NCI-H2196 treated with DMSO at 0.1 percent for 48 hours (cell line): ENCODE measurements around the gene LRMDA.

ENCODE experiments used
- DNase-seq: peaks from one replicate; lab custom pipeline; 2025; ENCODE audit not compliant: unreplicated experiment; lab: John Stamatoyannopoulos, UW

The LRMDA gene

DNA sequence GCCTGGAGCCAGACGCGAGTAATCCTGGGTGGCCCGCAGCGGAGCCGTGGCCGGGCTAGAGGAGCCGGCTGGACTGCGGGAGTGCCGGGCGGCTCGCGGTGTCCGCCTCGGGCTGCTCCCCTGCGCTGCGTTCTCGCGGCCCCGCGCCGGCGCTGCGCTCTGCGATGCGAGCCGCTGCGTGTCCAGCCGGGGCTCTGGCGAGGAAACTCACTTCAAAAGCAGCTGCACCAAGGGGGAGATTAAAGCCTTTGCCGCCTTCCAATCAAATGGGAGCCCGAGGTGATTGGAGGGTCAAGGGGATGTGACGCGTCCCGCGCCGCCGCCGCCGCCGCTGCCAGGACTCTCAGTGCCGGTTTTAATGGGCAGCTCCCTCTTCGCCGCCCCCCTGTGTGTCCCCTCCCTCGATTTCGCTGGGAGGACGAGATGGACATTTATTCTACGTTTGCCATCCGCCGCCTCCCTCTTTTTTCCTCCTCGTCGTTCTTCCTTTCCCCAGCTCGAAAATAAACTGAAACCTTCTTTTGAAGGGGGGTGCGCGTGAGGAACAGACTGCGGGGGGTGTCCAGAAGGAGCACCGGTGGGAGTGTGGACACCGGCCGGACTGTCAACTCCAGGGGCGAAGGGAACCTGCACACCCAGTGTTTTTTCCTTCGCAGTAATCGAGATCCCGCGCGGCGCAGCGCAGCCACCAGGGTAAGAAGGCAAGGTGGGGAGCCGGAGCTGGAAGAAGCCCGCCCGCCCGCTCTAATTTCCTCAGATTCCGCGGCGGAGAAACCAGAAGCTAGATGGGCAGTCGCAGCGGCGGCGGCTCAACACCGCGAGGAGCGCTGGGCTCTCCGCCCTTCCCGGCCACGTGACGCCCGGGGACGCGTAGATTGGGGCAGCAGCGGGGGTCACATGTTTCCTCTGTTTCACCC is 29.6 kb upstream of the LRMDA start, which contains the start of gene ZNF503:
TSS of gene ZNF503 (minus strand) at position 196 of the 917 bp plus-strand sequence. CDS start 345 bp downstream, outside the sequence.
- peak; percentile 97 for DNase-seq

DNA sequence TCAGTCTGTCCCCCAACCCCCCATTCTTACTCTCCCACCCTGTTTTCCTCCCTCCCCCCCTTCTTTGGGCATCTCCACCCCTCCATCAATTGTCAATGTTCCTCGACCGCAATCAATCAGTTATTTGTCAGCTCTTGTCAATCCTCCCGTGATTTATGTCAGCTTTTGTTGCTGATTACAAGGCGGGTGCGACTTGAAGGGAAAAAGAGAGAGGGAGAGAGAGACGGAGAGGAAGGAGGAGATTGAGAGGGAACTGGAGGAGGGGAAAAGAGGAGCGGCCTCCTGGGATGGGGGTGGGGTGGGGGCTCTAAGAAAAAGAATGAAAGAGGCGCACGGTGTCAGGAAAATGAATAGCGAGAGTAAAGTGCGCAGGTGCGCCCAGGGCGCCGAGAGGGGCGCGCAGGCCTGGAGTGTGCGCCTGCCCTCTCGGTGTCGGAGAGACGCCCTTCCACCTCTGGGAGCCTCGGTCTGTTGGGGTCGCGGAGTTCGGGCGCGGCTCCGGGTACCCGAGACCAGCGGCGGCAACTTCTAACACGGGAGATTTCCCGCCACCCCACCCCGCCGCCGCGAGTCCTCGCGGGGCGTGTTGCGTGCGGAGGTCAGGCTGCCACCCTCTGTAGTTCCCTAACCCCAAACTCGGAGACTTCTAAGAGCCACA is 28.8 kb upstream of the LRMDA start:
- peak; percentile 71 for DNase-seq

DNA sequence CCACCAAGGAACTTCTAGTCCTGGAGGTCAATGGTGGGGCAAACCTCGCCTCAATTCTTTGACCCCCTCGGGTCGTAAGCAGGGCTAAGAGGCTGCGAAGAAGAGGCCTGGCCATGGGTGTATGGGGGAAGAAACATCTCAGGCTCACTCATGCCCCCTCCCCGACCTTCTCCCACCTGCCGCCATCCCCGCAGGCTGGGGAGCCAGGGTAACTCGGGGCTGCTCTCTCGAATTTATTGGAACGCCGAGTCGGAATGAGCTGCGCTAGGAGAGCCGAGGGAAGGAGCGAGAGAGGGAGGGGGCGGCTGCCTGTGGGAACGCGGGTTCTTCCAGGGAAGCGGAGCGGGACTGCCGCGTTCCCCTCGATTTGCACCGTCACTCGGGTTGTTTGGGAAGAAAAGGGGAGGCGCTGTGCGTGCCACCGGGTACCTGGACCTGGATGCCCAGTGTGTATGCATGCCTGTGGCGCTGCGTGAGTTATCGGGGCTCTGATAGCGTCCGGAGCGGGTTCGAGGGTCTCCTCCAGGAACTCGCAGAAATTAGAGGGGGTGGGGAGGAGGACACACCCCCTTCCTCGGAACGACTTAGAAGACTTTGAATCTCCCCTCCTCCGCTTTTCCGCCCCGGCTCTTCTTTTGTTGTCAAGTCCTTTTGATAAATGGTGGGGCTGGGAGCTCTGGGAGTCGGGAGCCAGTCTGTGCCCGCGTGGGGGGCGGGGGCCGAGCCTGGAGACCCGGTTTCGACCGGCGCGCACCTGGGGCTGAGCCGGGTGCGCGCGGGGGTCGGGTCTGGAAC is 28.1 kb upstream of the LRMDA start:
- DNase-seq, result no peak

DNA sequence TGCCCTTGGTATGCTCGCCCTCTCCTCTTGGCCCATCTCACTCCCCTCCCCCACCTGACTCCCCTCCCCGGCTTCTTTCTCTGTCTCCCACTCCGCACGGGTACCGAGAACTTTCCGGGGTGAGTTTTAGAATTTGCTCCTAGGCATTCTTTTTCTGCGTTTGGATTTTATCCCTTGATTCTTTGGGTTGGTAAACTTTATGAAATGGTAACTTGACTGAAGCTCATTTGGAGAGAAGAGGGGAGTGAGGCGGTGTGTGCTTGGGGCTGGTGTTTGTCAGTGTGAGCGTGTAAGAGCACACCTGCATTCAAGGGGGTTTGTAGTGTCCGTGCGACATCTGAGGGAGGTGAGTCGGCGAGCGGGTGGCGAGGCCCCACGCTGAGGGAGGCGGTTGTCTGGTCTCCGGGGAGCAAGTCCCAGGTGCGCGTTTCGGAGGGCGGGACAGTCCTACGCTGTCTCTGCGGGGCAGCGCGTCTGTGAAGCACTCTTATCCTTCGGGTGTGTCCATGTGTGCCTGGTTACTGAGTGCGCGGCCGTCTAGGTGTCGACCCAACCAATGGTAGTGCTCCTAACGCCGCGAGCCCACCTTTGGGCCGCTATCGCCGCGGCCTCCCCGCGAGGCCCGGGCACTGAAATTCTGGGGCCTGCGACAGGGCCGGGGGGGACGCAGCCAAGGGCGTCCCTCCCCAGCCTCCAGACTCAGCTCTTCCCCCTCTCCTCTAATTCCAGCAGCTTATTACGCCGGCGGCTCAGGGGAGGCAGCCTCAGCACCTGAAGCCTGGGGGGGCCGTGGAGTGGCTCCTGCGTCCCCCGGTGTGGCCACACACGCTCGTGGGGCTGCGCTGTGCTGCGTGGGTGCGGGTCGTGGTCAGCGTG is 27.2 kb upstream of the LRMDA start:
- DNase-seq, result peak; percentile 30

DNA sequence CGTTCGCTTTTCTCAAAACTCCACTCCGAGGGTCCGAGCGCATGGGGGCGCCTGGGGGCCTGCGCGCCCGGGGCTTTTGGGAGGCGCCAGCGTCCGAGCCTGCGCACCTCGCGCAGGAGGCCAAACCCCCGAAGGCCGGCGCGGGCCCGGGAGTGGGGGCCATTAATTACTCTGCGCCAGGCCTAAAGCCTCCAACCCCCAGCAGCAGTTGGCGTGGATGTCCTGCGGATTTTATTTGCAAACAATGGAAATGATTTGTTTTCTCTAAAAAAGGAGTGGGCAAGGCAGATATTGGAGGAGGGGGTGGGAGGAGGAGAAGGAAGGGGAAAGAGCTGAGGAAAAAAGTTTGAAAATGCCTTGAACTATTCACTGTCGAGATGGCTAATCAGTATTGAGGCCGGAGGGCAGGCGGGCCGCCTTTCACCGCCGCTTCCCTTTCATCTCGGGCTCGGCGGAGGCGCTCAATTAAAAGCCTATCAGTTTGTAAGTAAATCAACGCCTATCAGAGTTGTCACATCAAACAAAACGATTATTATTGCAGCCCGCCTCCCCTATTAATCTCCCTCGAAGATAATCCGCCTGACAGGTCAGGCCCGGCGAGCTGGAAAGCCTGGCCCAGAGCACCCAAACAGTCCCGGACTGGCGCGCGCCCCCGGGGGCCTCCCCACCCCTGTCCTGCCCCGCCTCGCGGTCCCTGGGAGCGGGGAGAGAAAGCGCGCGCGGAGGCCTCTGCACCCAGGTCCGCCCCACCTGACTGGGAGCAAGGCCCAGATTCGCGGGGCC is 26.4 kb upstream of the LRMDA start:
- DNase-seq, result no peak

DNA sequence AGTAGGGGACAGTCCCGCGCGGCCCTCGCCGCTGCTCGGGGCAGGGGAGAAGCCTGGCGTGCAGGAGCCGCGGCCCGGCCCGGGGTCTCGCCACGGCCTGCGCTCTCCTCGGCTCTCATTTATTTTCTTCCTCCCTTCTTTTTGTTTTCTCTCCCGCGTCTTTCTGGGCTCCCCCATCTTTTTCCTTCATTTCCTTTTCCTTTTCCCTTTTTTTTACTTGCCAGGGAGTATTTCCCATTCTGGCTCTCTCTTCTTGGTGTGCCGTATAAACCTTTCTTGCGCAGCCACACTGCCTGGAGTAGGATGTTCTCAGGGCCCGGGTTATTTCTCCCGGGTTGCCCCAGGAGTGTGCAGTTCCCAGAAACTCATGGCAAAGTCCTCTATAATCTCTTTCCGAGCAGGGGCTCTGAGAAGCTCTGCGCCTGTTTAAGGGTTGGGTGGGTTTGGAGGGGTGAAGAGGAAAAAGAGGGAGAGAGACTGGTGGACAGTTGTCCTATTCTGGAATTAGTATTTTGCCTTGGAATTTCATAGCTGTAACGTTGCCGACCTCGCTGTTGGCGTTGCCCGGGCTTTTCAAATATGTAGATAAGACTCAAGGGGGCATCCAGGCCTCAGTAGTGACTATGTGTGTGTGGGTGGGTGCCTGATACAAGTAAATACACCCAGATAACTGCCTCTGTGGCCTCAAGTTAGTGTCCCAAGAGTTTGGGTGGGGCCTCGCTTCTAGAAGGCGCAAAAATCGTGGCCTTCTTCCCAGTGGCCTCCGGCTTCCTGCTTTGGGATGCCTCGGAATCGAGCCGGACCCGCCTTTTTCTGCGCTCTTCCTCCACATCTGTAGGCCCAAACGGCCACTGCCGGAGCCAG is 25.6 kb upstream of the LRMDA start:
- DNase-seq, result no peak

DNA sequence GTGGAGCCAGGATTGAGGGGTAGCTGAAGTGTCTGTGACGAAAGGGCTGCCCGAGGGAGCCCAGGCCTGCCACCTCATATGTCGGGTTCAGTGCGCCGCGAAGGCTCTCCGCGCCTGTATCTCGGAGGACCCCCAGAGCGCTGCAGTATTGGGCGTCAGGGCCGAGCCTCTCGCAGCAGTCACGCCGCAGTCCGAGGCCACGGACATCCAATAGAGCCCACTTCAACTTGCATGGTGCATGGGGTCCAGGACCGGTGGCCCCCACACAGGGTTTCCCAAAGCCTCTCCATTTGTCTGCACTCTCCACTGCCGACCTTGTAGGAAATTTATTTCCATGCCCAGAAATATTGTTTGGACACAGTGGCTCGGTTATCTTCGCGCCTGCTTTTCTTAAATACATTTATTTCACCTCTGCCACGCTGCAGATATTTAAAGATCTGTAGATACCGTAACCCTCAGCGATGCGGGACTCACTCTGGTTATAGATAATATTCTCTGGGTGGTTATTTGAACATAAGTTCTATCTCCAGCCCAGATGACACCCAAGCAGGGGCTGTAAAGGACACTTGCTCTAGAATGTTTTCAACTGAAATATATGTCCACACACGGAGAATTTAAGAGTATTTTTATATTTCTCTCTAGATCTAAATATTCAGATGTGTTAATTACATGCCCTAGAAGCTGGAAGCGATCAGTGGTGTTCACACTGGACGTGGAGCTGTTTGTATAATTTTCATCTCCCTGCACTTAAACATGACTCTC is 24.8 kb upstream of the LRMDA start:
- no peak for DNase-seq

DNA sequence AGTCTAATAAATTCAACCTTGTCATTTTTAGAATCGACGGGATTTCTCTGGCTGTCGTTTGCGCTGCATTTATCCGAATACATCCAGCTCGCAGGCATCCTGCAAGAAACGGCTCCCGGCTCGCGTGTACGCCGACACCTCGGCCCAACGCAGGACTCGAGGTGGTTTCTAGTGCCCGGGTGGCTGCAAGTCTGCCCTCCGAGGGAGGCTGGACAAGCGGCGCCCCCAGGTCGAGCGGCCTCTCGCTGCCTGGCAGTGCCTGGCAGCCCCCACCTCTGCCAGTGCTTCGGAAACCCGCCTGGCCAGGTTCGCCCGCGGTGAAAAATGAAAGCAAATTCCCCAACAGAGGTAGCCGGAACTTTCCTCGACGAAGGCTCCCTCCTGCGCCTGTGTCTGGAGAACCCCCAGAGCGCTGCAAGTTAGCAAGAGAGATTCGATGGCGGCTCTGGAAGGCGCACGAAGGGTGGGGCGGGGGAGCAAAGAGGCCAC is 24.2 kb upstream of the LRMDA start:
- DNase-seq, result no peak

DNA sequence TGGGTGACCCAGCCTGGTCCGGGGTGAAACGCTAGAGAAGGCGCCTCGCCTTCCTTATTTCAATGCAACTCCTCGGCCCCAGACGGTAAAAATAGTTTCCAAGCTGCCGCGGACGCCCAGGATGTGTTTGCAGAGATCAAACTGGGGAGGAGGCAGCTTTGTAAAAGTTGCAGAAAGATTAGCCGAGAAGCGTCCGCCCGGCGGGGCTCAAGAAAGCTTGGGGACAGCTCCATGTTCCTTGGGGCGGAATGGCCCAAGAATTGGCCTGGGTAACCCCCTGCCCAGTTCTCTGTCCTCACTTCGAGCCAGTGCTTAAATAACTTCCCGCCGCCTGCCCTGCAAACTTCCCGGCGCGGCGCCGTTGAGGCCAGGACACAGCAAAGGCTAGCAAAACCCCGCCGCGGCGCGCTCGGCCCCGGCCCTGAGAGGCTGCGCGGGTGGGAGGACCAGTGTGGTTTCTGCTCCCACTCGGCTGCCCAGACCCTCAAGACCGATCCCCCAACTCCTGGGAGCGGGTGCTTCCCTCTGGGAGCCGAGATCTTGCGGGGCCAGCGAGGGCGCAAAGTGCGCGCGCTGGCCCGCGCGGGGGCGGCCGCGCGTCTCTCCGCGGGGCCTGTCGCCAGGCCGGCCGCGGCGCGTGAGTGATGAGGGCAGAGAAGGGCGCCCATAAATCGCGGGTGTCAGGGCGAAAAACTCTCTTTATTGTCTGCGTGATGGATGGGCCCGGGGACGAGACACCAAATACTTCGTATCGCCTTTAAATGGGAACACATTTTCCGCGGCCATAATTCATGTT is 23.5 kb upstream of the LRMDA start:
- no peak for DNase-seq

DNA sequence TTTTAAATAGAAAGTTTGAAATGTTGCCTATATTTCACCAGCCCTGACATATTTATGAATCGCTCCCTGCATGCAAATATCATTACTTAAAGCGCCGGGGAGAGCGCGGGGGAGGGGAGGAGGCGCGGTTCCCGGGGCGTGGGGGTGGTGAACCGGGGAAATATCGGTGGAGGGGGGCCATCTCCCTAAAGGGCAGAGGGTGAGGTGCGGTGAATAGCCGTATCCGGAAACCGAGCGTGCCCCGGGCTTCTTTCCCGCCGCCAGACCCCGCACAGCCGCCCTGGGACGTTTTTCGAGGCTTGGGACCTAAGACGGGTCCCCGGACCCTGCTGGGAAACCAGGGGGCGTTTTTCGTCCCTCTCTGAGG is 22.9 kb upstream of the LRMDA start:
- no peak for DNase-seq

DNA sequence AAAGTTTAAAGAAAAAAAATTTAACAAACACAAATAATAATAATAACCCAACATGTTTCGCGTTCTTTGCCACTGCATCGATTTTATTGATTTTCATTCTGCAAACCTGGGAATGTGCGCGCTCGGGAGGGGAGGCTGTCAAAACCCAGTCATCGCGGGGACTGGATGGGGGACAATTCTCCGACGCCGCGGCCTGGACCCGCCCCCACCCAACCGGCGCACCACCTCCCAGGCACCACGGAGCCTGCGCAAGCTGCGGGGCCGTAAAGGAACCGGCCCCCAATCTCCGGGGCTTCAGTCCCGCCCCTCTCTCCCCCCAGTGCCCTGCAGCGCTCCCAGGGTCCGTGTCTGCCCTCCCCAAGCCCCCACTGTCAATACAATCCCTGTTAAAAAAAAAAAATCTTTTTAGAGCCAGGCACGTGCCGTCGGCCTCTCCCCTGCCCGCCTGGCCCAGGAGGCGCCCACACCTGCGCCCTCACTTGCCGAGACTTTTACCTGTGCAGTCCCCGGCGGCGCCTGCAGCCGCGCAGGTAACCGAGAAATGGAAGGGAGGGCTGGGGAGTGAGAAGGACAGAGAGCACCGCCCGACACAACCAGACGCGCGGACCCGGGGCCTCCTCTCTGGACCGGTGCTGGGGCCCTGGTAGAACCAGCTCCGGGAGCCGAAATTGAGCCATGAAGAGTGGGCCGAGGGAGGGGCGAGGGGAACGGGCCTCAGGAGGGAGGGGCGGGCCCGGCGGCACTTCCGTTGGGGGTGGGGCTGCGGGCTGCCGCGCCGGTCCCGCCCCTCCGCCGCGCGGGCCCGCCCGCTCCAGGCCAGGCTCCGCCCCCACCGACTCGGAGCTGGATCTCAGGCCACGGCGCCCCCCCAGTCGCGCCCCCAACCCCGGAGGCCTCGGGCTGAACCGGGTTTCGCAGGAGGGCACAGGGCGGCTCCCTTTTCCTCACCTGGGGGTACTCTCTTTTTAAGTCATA is 22.2 kb upstream of the LRMDA start:
- DNase-seq, result peak; percentile 72

DNA sequence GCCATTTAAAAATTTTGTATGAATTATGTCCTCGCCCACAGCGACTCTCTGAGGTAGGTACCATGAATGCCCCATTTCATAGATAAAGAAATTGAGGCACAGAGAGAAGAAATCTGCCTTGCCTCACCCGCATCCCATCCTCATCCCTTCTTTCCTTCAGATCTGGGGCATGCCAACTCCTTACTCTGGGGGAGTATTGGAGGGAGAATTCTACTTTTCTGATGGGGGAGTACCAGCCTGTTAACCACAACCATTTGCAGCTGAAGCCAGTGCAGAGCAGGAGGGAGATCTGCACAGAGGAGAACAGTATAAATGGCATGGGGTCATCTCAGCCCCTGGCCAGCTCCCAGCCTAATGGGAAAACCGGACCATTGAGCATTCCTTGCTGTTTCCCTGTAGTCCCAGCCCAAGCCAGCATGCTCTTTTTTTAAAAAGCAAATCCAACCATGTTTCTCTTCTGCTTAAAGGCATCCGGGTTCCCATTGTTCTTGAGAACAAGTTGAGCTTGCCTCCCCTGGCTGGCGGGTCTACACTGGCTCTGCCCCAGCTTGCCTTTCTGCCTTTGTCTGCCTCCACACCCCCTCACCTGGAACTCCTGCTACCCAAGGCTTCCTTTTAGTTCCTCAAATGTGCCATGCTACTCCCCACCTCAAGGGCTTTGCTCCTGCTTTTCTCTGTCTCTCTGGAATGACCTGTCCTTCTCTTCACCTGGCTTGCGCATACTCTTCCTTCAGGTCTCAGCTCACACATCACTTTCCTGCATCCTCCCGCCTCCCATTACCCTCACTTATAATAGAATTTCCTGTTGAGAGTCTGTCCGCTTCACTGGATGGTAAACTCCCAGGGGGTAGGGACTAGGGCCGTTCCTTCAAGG is 21.1 kb upstream of the LRMDA start:
- no peak for DNase-seq

DNA sequence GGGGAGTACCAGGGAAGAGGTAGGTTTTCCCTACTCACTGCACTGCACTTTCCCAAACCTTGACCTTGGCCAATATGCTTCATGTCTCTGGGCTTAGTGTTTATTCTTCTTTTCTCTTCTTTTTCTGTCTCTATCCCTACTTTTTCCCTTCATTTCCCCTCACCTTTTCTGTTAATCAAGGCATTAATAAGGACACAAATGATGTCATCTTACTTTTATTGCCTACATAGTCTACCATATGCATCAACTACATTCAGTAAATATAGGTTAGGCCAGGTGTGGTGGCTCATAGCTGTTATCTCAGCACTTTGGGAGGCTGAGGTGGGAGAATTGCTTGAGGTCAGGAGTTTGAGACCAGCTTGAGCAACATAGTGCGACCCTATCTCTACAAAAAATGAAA is 16.9 kb upstream of the LRMDA start:
- no peak for DNase-seq

DNA sequence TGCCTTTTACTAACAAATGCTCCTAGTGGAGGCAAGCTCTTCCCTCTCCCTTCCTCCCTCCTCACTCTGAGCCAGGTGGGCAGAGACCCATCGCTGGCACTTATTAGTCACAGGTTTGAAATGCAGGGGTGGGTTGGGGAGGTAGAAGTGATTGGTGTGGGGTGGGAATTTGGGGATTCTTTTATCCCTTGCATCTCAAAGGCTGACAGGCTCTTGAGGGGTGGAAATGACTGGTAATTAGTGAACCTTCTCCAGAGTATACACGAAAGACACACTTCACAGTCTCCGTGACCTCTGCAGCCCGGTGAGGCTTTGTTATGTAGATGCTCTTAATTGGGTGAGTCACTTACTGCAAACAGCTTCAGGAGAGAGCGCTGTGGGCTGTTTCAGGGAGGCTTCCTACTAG is 13.9 kb upstream of the LRMDA start:
- peak; percentile 62 for DNase-seq

DNA sequence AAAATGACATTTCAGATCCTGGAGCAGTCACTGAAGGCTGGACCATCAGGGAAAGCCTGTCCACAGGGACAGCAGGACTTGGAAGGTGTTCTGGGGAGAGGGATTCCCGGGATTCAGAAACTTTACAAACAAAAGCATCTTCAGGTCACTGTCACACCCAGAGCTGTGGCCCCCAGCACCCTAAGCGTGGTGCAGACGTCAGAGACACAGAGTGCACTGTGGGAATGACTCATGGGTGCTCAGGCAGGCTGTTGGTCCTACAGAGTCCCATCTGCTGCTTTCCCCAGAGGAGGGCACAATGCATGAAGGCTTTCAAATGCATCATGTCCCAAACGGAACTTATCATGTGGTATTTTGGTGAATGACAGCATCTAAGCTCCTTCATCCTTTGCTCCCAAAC is 13.1 kb upstream of the LRMDA start:
- DNase-seq, result no peak
